ENCODE data around the gene TCF19. TPM values are rescaled to one million over a fixed set of nuclear protein-coding genes. Genes with fewer than 3 reads are reported as not detected.

The TCF19 gene
- total RNA-seq, 1 experiment from 2014 or later, result 19.3 TPM

DNA sequence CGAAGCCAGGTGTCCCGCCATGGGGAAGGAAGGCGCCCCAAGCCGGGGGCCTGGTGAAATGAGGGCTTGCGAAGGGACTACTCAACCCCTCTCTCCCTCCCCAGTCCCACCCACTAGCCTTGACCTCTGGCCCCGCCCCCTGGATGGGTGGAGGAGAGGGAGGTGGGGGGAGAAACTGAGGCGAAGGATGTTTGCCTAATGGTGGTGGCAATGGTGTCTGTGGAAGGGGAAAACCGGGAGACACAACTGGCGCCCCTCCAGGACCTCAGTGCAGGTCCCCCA, 12.2 kb downstream of the TCF19 start, which contains the start of gene POU5F1:
TSS of gene POU5F1 (minus strand) at position 83 of the 282 bp plus-strand sequence. CDS start at position 21, 62 bp downstream.
- Mint-ChIP-seq H3K4me3 (ENCODE audit: unreplicated experiment) (no peak within 1 kb of the TSS), H3K9me3 (ENCODE audit: unreplicated experiment) (no peaks in the 10 kb centered on the region), H3K36me3 (ENCODE audit: insufficient read depth, unreplicated experiment) (no peaks in the 10 kb centered on the region), H3K27ac (ENCODE audit: unreplicated experiment) (no peak within 1 kb of the TSS), H3K27me3 (ENCODE audit: insufficient read depth, unreplicated experiment) (no peaks in the 10 kb centered on the region), H3K4me1 (ENCODE audit: low read depth, unreplicated experiment) (peaks cover 6% of the 10 kb centered on the region)
- H3K9me3 ChIP-seq, result no peaks in the 10 kb centered on the region
- no TSS peak for BruUV-seq (replicated peaks)
- peaks cover 5% of the 10 kb centered on the region; the same call in 1 of the 2 replicates for H3K4me1 ChIP-seq
- H3K27me3 ChIP-seq (replicated peaks; ENCODE audit: control insufficient read depth, insufficient read depth, low read length), result no peaks in the 10 kb centered on the region
- DNase-seq, result no peak
- POLR2A ChIA-PET, result no interaction called here
- H3K36me3 ChIP-seq (ENCODE audit: control insufficient read depth, insufficient read depth, low read length), result no peaks in the 10 kb centered on the region
- CTCF ChIA-PET, result no interaction called here
- H3K4me3 ChIP-seq (ENCODE audit: low read depth, low read length), result no peak within 1 kb of the TSS
- TF ChIP-seq CTCF (IDR thresholded peaks at IDR 0.05; ENCODE audit: insufficient read depth in 1 of 2, low read depth in 1 of 2, low read length in 1 of 2, severe bottlenecking in 1 of 2, unreplicated experiment in 1 of 2), result no peak
- intact Hi-C loops (cut with micrococcal nuclease; ENCODE audit: unreplicated experiment), result no loop called here

DNA sequence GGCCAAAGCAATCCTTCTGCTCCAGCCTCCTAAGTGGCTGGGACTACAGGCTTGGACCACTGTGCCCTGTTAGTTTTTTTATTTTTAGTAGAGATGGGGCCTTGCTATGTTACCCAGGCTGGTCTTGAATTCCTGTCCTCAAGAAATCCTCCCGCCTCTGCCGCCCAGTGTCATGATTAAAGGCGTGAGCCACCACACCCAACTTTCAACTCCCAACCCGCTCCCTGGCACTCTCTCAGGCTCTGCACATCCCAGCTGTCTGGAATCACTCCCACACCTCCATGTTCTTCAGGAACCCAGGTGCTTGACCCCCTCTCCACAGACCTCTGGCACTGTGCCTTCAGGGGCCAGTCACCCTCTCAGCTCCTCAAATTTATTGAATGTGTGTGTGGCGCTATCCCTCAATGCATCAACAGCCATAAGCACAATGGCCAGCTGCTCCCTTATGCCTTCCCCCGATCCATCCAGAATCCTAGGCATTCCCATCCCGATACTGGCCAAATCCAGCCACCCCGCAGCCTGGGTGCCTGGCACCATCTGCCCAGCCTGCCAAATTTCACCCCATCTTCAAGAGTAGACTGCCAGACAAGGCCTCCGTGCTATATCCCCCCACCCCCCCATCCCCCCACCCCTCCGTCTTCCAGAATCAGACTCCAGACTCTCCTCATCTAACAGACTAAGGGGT, 12.7 kb downstream of the TCF19 start:
- no TSS peak for BruUV-seq (replicated peaks)
- intact Hi-C loops (cut with micrococcal nuclease; ENCODE audit: unreplicated experiment), result no loop called here
- POLR2A ChIA-PET, result no interaction called here
- peaks cover 5% of the 10 kb centered on the region; the same call in 1 of the 2 replicates for H3K4me1 ChIP-seq
- Mint-ChIP-seq H3K27me3 (ENCODE audit: insufficient read depth, unreplicated experiment) (no peaks in the 10 kb centered on the region), H3K9me3 (ENCODE audit: unreplicated experiment) (no peaks in the 10 kb centered on the region), H3K27ac (ENCODE audit: unreplicated experiment) (no peak overlapping the region), H3K36me3 (ENCODE audit: insufficient read depth, unreplicated experiment) (no peaks in the 10 kb centered on the region), H3K4me1 (ENCODE audit: low read depth, unreplicated experiment) (peaks cover 6% of the 10 kb centered on the region), H3K4me3 (ENCODE audit: unreplicated experiment) (no peak overlapping the region)
- DNase-seq, result no peak
- CTCF ChIA-PET, result no interaction called here
- TF ChIP-seq CTCF (IDR thresholded peaks at IDR 0.05; ENCODE audit: insufficient read depth in 1 of 2, low read depth in 1 of 2, low read length in 1 of 2, severe bottlenecking in 1 of 2, unreplicated experiment in 1 of 2), result no peak
- H3K4me3 ChIP-seq (ENCODE audit: low read depth, low read length), result no peak overlapping the region
- no peaks in the 10 kb centered on the region for H3K27me3 ChIP-seq (replicated peaks; ENCODE audit: control insufficient read depth, insufficient read depth, low read length)
- H3K36me3 ChIP-seq (ENCODE audit: control insufficient read depth, insufficient read depth, low read length), result no peaks in the 10 kb centered on the region
- no peaks in the 10 kb centered on the region for H3K9me3 ChIP-seq

DNA sequence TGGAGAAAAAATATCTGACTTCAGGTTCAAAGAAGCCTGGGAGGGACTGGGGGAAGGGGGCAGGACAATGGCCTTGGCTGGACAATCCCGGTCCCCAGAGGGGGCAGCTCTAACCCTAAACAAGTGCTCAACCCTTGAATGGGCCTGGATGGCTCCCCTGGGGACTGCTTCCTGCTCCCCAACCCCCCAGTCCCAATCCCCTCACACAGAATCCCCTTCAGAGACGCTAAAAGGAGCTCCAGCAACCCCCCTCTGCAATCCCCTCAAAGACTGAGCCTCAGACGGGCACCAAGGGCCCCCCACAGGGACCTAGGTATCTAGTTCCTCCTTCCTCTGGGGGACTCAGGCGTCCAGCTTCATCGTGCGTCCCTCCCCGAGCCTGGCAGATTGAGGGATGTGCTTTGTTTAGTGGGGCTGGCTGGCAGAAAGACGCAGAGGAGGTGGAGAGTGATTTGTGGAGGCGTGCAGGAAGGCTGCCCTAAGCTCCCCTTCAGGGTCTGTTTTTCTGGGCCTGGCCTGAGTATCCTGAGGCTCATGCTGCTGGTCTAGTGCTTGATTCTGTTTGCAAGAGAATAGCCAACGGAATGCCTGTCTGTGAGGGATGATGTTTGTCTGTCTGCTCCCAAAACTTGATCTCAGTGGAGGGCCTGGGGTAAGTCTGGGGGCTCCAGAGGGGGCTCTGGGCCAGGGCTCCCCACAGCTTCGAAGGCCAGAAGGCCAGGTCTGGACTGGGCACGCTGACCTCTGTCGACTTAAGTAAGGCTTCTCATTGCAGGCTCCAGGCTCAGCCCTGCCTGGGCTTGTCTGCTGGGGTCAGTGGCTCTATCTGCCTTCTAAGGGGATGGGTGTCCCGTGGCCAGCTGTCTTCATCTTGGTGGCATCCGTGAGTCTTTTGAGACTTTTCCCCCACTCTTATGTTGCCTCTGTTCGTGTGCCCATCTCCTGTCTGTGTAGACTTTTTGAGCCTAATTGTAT, 13.8 kb downstream of the TCF19 start:
- no peak overlapping the region for H3K4me3 Mint-ChIP-seq (ENCODE audit: unreplicated experiment)
- no peak overlapping the region for H3K4me3 ChIP-seq (ENCODE audit: low read depth, low read length)
- H3K36me3 Mint-ChIP-seq (ENCODE audit: insufficient read depth, unreplicated experiment), result no peaks in the 10 kb centered on the region
- no peaks in the 10 kb centered on the region for H3K36me3 ChIP-seq (ENCODE audit: control insufficient read depth, insufficient read depth, low read length)
- H3K9me3 Mint-ChIP-seq (ENCODE audit: unreplicated experiment), result no peaks in the 10 kb centered on the region
- no peak overlapping the region for H3K27ac Mint-ChIP-seq (ENCODE audit: unreplicated experiment)
- H3K27me3 ChIP-seq (replicated peaks; ENCODE audit: control insufficient read depth, insufficient read depth, low read length), result no peaks in the 10 kb centered on the region
- POLR2A ChIA-PET, result no interaction called here
- CTCF ChIA-PET, result no interaction called here
- intact Hi-C loops (cut with micrococcal nuclease; ENCODE audit: unreplicated experiment), result no loop called here
- H3K4me1 ChIP-seq, result peaks cover 5% of the 10 kb centered on the region; the same call in 1 of the 2 replicates
- no peak for TF ChIP-seq CTCF (IDR thresholded peaks at IDR 0.05; ENCODE audit: insufficient read depth in 1 of 2, low read depth in 1 of 2, low read length in 1 of 2, severe bottlenecking in 1 of 2, unreplicated experiment in 1 of 2)
- BruUV-seq (replicated peaks), result no TSS peak
- DNase-seq, result no peak
- H3K9me3 ChIP-seq, result no peaks in the 10 kb centered on the region
- H3K4me1 Mint-ChIP-seq (ENCODE audit: low read depth, unreplicated experiment), result peaks cover 6% of the 10 kb centered on the region
- H3K27me3 Mint-ChIP-seq (ENCODE audit: insufficient read depth, unreplicated experiment), result no peaks in the 10 kb centered on the region
